ENCODE data around the gene CDK18.

- TF ChIP-seq CTCF (IDR thresholded peaks at IDR 0.05): no peak
- TF ChIP-seq POLR2AphosphoS5 (IDR thresholded peaks at IDR 0.05): no peak
- no peak for TF ChIP-seq EP300 (IDR thresholded peaks at IDR 0.05)
These were observed 47.4 kb upstream of the CDK18 start for GRCh38 chr1:205456868-205457745.

Measured in stomach (tissue), 4 donors.